ENCODE results near the gene RPS28. TPM values are rescaled to one million over a fixed set of nuclear protein-coding genes. Genes with fewer than 3 reads are reported as not detected.

Gene RPS28
- total RNA-seq, 2 experiments from 2014 or later: 1,636 to 2,253 TPM

GRCh38 chr19:8335343-8336071 lies 14.2 kb downstream of the RPS28 start:
- Histone ChIP-seq H3K79me2 (ENCODE audit: insufficient read depth, low read depth, low read length) (no peaks in the 10 kb centered on the region), H3K4me1 (ENCODE audit: insufficient read depth, low read length, poor library complexity, severe bottlenecking) (no peaks in the 10 kb centered on the region), H3K4me2 (ENCODE audit: low read length) (no peak overlapping the region), H4K20me1 (ENCODE audit: insufficient read depth, low read length) (no peaks in the 10 kb centered on the region), H2AFZ (ENCODE audit: low read length) (no peak overlapping the region), H3K9me2 (ENCODE audit: insufficient read depth, low read length) (no peaks in the 10 kb centered on the region), H3K27ac (ENCODE audit: low read depth, low read length, poor library complexity, severe bottlenecking) (no peak overlapping the region), H3K36me3 (ENCODE audit: insufficient read depth, low read length) (no peaks in the 10 kb centered on the region), H3K9me3 (ENCODE audit: low read length) (no peaks in the 10 kb centered on the region), H3K4me3 (ENCODE audit: low read depth, low read length, poor library complexity, severe bottlenecking) (no peak overlapping the region)
- ChIA-PET POLR2A (interaction anchor here (0.5 kb wide), 1 partner anchor 85 kb away, joined by 3 read pairs; no protein-coding TSS in a partner anchor), CTCF (ENCODE audit: unreplicated experiment) (no interaction called here)
- intact Hi-C loops (cut with micrococcal nuclease; ENCODE audit: unreplicated experiment): no loop called here
- no TSS peak for BruUV-seq (replicated peaks)
- TF ChIP-seq EZH2phosphoT487 (IDR thresholded peaks at IDR 0.05; ENCODE audit: borderline replicate concordance, low read depth, low read length): no peak
- TF ChIP-seq CTCF (conservative IDR thresholded peaks at IDR 0.05; ENCODE audit: low read length): no peak
- DNase-seq (ENCODE audit: low spot score): no peak

GRCh38 chr19:8336072-8336569 lies 14.8 kb downstream of the RPS28 start:
- no peak for TF ChIP-seq CTCF (conservative IDR thresholded peaks at IDR 0.05; ENCODE audit: low read length)
- TF ChIP-seq EZH2phosphoT487 (IDR thresholded peaks at IDR 0.05; ENCODE audit: borderline replicate concordance, low read depth, low read length): no peak
- no TSS peak for BruUV-seq (replicated peaks)
- Histone ChIP-seq H3K9me3 (ENCODE audit: low read length) (no peaks in the 10 kb centered on the region), H3K4me2 (ENCODE audit: low read length) (no peak overlapping the region), H3K9me2 (ENCODE audit: insufficient read depth, low read length) (no peaks in the 10 kb centered on the region), H3K36me3 (ENCODE audit: insufficient read depth, low read length) (no peaks in the 10 kb centered on the region), H3K4me1 (ENCODE audit: insufficient read depth, low read length, poor library complexity, severe bottlenecking) (no peaks in the 10 kb centered on the region), H3K79me2 (ENCODE audit: insufficient read depth, low read depth, low read length) (no peaks in the 10 kb centered on the region), H3K27ac (ENCODE audit: low read depth, low read length, poor library complexity, severe bottlenecking) (no peak overlapping the region), H4K20me1 (ENCODE audit: insufficient read depth, low read length) (no peaks in the 10 kb centered on the region), H3K4me3 (ENCODE audit: low read depth, low read length, poor library complexity, severe bottlenecking) (no peak overlapping the region), H2AFZ (ENCODE audit: low read length) (no peak overlapping the region)
- intact Hi-C loops (cut with micrococcal nuclease; ENCODE audit: unreplicated experiment): no loop called here
- ChIA-PET POLR2A (interaction anchor here (0.5 kb wide), 1 partner anchor 84 kb away, joined by 3 read pairs; no protein-coding TSS in a partner anchor), CTCF (ENCODE audit: unreplicated experiment) (no interaction called here)
- no peak for DNase-seq (ENCODE audit: low spot score)

GRCh38 chr19:8336660-8337059 lies 15.4 kb downstream of the RPS28 start:
- Histone ChIP-seq H3K9me2 (ENCODE audit: insufficient read depth, low read length) (no peaks in the 10 kb centered on the region), H2AFZ (ENCODE audit: low read length) (no peak overlapping the region), H3K36me3 (ENCODE audit: insufficient read depth, low read length) (no peaks in the 10 kb centered on the region), H3K4me1 (ENCODE audit: insufficient read depth, low read length, poor library complexity, severe bottlenecking) (no peaks in the 10 kb centered on the region), H3K79me2 (ENCODE audit: insufficient read depth, low read depth, low read length) (no peaks in the 10 kb centered on the region), H3K4me3 (ENCODE audit: low read depth, low read length, poor library complexity, severe bottlenecking) (no peak overlapping the region), H3K27ac (ENCODE audit: low read depth, low read length, poor library complexity, severe bottlenecking) (no peak overlapping the region), H3K4me2 (ENCODE audit: low read length) (no peak overlapping the region), H4K20me1 (ENCODE audit: insufficient read depth, low read length) (no peaks in the 10 kb centered on the region), H3K9me3 (ENCODE audit: low read length) (no peaks in the 10 kb centered on the region)
- ChIA-PET POLR2A (no interaction called here), CTCF (ENCODE audit: unreplicated experiment) (no interaction called here)
- TF ChIP-seq EZH2phosphoT487 (IDR thresholded peaks at IDR 0.05; ENCODE audit: borderline replicate concordance, low read depth, low read length): no peak
- no peak for TF ChIP-seq CTCF (conservative IDR thresholded peaks at IDR 0.05; ENCODE audit: low read length)
- BruUV-seq (replicated peaks): no TSS peak
- DNase-seq (ENCODE audit: low spot score): no peak
- intact Hi-C loops (cut with micrococcal nuclease; ENCODE audit: unreplicated experiment): no loop called here
